ENCODE data around the gene TTYH2. TPM values are rescaled to one million over a fixed set of nuclear protein-coding genes. Genes with fewer than 3 reads are reported as not detected.
"Not testable (repeated sequence)": the region's sequence is repeated elsewhere in the genome, so short reads cannot be mapped to it uniquely, and the experiment has no call there.

TTYH2 gene
- total RNA-seq, 4 donors from 2014 or later: 5.5 to 7.7 (median 6.3) TPM

- Histone ChIP-seq H3K9me3 (no peaks in the 10 kb centered on the region), H3K36me3 (peaks cover 0 to 34% of the 10 kb centered on the region in 2 donors), H3K4me1 (no peaks in the 10 kb centered on the region), H3K27me3 (no peaks in the 10 kb centered on the region), H3K4me3 (no peak overlapping the region), H3K27ac (no peak overlapping the region)
- no peak for ATAC-seq
- WGBS, 2 donors (ENCODE audit: low coverage in 1 of 2): no CpG with 5 or more reads among the region's 6 CpGs
- TF ChIP-seq EP300 (IDR thresholded peaks at IDR 0.05): no peak
- no peak for TF ChIP-seq POLR2A (IDR thresholded peaks at IDR 0.05)
- TF ChIP-seq CTCF (IDR thresholded peaks at IDR 0.05): no peak
- no peak for TF ChIP-seq POLR2AphosphoS5 (IDR thresholded peaks at IDR 0.05)
Measured at GRCh38 chr17:74260525-74260850, 47.1 kb downstream of the TTYH2 start.

- TF ChIP-seq CTCF (IDR thresholded peaks at IDR 0.05) (no peak), POLR2AphosphoS5 (IDR thresholded peaks at IDR 0.05) (no peak), EP300 (IDR thresholded peaks at IDR 0.05) (no peak), POLR2A (IDR thresholded peaks at IDR 0.05) (no peak)
- 92 to 98% methylated on average over 4 to 6 of the region's 7 CpGs for WGBS, 2 donors (ENCODE audit: low coverage in 1 of 2)
Measured at GRCh38 chr17:74262601-74263000, 49.2 kb downstream of the TTYH2 start.

GRCh38 chr17:74267054-74267453, 53.7 kb downstream of the TTYH2 start:
- WGBS, 2 donors (ENCODE audit: low coverage in 1 of 2): 84 to 86% methylated on average over 2 to 3 of the region's 4 CpGs
- H3K9me3 ChIP-seq, H3K27ac ChIP-seq, ATAC-seq, H3K4me3 ChIP-seq, H3K36me3 ChIP-seq: not testable (repeated sequence)
- H3K4me1 ChIP-seq: peaks cover 0 to 12% (median 0%) of the 10 kb centered on the region in 3 donors
- peaks cover 48% of the 10 kb centered on the region for H3K27me3 ChIP-seq

More at GRCh38 chr17:74262601-74263000, 49.2 kb downstream of the TTYH2 start:
- Histone ChIP-seq H3K27ac (no peak overlapping the region), H3K27me3 (peaks cover 7% of the 10 kb centered on the region), H3K4me1 (no peaks in the 10 kb centered on the region), H3K36me3 (peaks cover 0 to 21% of the 10 kb centered on the region in 2 donors), H3K9me3 (no peaks in the 10 kb centered on the region), H3K4me3 (no peak overlapping the region)
- no peak for ATAC-seq

GRCh38 chr17:74267579-74267978, 54.2 kb downstream of the TTYH2 start:
- peaks cover 0 to 16% (median 0%) of the 10 kb centered on the region in 3 donors for H3K4me1 ChIP-seq
- 96% methylated on average over 5 of the region's 7 CpGs; no CpG with 5 or more reads in 1 of the 2 donors for WGBS, 2 donors (ENCODE audit: low coverage in 1 of 2)
- peaks cover 53% of the 10 kb centered on the region for H3K27me3 ChIP-seq

GRCh38 chr17:74267987-74268499, 54.7 kb downstream of the TTYH2 start:
- Histone ChIP-seq H3K36me3 (no peaks in the 10 kb centered on the region), H3K27ac (no peak overlapping the region), H3K9me3 (no peaks in the 10 kb centered on the region), H3K4me3 (no peak overlapping the region), H3K4me1 (peaks cover 0 to 20% (median 2%) of the 10 kb centered on the region in 3 donors), H3K27me3 (peaks cover 58% of the 10 kb centered on the region)
- TF ChIP-seq EP300 (IDR thresholded peaks at IDR 0.05) (no peak), POLR2A (IDR thresholded peaks at IDR 0.05) (no peak), CTCF (IDR thresholded peaks at IDR 0.05) (no peak), POLR2AphosphoS5 (IDR thresholded peaks at IDR 0.05) (no peak)
- 70 to 72% methylated on average over 12 to 16 of the region's 17 CpGs for WGBS, 2 donors (ENCODE audit: low coverage in 1 of 2)
- no peak for ATAC-seq

More at GRCh38 chr17:74267579-74267978, 54.2 kb downstream of the TTYH2 start:
- TF ChIP-seq CTCF (IDR thresholded peaks at IDR 0.05) (no peak), EP300 (IDR thresholded peaks at IDR 0.05) (no peak), POLR2A (IDR thresholded peaks at IDR 0.05) (no peak), POLR2AphosphoS5 (IDR thresholded peaks at IDR 0.05) (no peak)
- no peak overlapping the region for H3K27ac ChIP-seq
- no peaks in the 10 kb centered on the region for H3K36me3 ChIP-seq
- no peak overlapping the region for H3K4me3 ChIP-seq
- no peaks in the 10 kb centered on the region for H3K9me3 ChIP-seq
- ATAC-seq: no peak
